HG02642 (cell line): ENCODE measurements around the gene ALDH1B1.
A peak's percentile ranks its signal among the peaks of the same experiment; 100 is the strongest.
"Not testable (repeated sequence)": the region's sequence is repeated elsewhere in the genome, so short reads cannot be mapped to it uniquely, and the experiment has no call there.

ENCODE experiments used
- ATAC-seq: cut with Tn5 transposase; IDR thresholded peaks from one replicate; pipeline ENCODE4 v1.9.1; 2021; ENCODE audit warnings: mild to moderate bottlenecking; ENCODE audit not compliant: unreplicated experiment, poor library complexity

The ALDH1B1 gene

DNA sequence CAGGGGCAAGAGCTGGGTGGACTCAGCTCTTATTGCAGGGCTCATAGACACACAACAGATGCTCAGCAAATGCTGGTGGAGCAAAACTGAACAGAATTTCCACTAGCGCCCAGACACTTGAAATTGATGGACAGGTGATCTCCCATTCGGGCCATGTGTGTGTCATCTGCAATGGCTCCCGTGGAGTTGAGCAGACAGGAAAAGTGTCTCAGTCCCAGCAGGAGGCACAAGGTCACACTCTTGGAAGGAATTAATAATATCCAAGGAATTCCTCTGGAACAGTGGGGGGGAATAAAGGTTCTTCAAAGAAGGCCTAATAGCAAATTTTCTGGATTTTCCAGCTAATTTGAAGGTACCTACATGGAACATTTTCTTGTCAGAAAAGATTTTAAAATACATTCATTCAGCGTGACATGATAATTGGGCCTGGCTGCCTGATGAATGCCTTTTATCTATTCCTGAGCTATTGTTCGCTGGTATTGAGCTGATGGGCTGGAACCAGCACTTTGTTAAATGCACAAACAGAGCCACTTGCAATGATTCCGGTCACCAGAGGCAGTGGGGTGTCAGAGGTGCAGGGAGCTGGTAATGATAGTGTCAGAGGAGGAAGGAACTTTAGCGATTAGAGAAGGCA lies 31.5 kb upstream of the ALDH1B1 start:
- no peak for ATAC-seq

DNA sequence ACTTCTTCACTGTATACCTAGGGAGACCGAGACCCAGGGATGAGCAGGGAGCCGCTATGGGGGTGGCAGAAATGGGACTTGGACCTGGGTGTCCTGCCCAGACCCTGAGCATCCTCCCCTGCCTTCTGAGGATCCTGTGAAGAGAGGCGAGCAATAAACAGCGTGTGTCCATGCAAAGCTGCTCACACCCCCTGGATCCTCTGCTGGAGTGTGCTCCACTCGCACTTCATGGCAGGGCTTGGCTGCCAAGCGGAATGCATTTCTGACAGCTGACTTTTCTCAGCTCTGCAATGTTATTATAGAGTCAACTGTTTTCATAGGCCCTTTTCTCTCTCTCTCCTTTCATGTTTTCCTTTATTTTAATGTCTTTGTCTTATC lies 31.0 kb upstream of the ALDH1B1 start:
- no peak for ATAC-seq

- peak; percentile 65 for ATAC-seq
These were observed 29.5 kb upstream of the ALDH1B1 start for GRCh38 chr9:38362852-38363588.

DNA sequence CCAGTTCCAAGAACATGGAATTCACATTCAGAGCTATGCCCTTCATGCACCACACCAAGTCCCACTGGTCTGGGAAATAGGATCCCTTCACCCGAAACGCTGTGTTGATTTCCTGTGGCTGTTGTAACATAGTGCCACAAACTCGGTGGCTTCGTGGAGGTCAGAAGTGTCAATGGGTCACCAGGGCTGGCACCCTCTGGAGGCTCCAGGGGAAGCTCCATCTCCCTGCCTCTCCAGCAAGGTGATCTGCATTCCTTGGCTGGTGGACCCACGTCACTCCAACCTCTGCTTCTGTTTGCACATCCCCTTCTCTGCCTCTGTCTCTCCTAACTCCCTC lies 28.9 kb upstream of the ALDH1B1 start:
- ATAC-seq: no peak

DNA sequence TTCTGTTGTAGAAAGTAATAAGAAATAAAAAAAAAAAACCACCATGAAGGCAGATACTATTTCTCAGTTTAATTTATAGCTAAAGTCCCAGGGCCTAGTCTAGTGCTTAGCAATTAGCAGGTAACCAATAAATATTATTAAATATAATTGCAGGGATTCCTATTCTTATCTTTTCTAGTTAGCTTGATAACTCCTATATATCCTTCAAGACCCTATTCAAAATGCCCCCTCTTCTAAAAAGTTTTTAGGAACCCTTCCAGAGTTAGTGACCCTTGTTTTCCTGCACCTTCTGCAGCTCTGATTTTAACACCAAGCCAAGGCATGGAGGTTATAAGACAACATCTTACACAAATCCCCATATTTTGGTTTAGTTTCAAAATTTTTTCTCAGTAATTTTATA lies 24.6 kb upstream of the ALDH1B1 start:
- ATAC-seq: no peak

DNA sequence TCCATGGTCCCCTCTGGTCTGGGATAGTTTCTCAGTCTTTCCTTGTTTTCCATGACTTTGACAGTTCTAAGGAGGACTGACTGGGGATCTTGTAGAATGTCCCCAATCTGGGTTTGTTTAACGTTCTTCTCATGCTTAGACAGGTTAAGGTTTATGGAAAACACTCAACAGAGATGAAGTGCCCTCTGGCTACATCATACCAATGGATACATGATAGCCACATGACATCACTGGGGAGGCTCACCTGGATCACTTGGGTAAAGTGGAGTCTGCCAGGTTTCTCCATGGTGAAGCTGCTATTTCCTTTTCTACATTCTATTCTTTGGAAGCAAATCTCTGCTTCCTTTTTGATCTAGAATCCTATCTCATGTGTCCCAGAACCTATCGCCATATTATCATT lies 23.8 kb upstream of the ALDH1B1 start:
- ATAC-seq: no peak

- ATAC-seq: no peak
These were observed 22.3 kb upstream of the ALDH1B1 start for GRCh38 chr9:38370176-38370575.

- peak; percentile 50 for ATAC-seq
These were observed 21.0 kb upstream of the ALDH1B1 start for GRCh38 chr9:38371495-38371894.

DNA sequence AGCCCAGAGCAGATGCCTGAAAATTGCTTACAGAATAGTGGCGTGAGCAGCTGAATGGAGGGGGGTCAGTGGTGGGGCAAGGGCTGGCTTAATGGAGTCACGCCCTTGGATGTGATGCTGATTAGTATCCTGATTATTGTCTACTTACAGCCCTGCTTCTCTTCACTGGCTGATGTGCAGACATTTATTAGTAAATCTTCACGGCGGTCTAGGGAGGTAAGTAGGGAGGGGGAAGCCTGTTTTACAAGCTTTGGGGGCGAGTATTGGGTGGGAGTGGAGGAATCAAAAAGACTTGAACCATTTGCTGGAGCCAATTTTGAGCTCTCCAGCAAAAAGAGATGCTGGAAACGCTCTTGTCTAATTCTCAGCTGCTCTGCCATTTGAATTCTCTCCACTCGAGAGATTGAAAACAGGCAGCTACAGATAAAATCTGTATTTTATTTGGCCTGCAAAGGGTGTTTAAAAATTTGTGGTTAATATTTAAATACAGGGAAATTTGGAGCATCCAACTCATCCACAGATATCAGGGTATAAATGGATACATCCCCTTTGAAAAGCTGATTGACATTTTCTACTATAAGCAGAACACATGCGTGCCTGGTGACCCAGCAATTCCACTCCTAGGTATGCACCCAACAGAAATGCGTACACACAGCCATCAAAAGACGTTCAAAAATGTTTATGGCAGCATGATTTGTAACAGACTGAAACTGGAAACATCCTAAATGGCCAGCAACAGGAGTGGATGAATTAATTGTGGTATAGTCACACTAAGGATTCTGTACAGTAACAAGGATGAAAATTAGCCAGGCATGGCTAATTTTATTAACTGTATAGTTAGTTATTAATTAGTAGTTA lies 19.5 kb upstream of the ALDH1B1 start:
- ATAC-seq: no peak

DNA sequence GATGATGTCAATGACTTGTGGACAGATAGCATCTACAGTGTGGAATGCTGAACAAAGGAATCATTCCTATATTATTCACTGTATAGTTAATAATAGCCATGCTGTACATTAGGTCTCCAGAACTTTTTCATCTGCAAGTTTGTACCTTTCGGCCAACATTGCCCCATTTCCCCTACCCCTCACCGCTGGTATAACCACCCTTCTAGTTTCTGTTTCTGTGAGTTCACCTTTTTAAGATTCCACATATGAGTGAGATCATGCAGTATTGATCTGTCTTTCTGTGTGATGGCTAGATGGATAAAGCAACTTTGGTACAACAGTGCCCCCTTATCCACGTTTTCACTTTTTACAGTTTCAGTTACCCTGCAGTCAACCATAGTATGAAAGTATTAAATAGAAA lies 18.8 kb upstream of the ALDH1B1 start:
- no peak for ATAC-seq

DNA sequence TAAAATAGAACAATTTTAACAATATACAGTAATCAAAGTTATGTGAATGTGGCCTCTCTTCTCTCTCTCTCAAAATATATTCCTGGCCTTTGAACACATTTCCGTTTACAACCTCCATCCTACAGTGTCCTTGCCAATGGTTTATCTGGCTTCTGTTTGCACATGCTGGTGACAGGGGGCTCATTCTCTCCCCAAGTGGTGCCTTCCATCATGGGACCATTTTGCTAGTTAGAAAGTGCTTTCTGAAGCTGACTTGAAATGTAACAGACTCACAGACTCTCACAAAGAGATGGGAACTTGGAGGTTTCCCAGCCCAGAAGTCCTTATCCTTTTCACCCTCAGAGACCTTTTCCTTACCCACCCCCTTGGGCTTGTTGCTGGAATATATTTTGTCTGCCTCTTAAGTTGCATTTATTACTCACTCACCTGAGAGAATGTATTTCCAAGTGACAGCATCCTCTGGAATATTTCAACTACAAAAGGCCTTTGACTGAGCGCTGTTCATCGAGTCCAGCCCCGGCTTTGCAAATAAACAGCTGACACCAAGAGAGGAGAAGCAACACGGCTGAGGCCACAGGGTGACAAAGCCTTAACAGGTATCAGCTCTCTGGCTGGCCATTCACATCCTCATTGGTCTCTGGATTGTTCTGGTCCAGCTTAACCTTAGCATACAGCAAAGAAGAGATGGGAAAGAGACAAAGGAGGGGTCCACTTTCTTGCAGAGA lies 17.5 kb upstream of the ALDH1B1 start:
- no peak for ATAC-seq

DNA sequence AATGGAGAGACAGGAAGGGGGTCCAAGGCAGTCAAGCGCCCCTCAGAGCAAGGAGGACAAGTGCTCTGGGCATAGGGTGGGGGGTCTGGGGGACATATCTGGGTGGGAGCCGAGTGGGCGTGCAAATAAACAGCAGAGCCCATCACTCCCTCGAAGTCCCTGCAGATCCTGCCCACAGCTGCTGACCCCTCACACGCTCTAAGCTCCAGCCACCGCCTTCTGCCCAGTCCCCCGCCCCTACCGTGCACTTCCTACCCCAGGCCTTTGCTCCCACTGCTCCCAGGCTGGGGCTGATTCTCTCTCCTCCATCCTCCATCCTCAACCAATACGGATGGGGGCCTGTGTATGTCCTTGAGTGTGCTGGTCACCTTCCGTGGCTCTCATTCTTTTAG lies 16.9 kb upstream of the ALDH1B1 start:
- no peak for ATAC-seq

- ATAC-seq: no peak
These were observed 16.4 kb upstream of the ALDH1B1 start for GRCh38 chr9:38376021-38376670.

DNA sequence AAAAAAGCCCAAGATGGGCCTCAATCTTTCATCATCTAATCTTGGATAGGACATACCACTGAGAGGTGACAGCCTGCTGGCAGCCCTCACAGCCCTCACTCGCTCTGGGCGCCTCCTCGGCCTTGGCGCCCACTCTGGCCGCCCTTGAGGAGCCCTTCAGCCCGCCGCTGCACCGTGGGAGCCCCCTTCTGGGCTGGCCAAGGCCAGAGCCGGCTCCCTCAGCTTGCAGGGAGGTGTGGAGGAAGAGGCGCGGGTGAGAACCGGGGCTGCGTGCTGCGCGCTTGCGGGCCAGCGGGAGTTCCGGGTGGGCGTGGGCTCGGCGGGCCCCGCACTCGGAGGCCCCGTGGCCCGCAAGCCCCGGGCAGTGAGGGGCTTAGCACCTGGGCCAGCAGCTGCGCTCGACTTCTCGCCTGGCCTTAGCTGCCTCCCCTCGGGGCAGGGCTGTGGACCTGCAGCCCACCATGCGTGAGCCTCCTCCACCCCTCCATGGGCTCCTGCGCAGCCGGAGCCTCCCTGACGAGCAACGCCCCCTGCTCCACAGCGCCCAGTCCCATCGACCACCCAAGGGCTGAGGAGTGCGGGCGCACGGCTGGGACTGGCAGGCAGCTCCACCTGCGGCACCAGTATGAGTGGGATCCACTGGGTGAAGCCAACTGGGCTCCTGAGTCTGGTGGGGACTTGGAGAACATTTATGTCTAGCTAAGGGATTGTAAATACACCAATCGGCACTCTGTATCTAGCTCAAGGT lies 15.0 kb upstream of the ALDH1B1 start:
- not testable (repeated sequence) for ATAC-seq

DNA sequence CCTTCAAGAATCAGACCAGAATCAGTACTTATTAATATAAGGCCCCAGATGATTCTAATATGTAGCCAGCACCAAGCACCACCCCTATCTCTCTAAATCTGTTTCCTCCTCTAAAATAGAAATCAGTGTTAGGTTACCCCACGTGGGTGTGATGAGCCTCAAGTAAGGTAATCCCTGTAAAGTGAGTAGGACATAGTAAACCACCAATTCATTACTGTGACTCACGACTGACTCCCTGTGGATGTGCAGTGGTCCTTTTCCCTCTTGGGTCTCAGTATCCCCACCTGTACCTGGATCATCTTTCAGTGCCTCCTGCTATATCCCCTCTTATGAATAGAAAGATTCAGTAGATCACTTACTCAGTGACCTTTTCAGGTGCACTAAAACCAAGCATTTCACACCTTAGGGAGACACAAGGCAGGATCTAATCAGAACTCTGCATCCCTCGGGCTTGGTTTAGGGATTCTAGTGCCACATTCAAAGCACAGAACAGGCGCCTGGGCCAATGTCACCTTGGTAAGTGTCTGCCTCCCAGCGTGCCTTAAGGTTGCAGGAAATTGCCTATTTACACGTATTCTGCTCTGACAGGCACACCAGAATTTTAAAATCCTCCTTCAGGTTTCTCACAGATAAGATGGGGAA lies 12.2 kb upstream of the ALDH1B1 start:
- no peak for ATAC-seq

DNA sequence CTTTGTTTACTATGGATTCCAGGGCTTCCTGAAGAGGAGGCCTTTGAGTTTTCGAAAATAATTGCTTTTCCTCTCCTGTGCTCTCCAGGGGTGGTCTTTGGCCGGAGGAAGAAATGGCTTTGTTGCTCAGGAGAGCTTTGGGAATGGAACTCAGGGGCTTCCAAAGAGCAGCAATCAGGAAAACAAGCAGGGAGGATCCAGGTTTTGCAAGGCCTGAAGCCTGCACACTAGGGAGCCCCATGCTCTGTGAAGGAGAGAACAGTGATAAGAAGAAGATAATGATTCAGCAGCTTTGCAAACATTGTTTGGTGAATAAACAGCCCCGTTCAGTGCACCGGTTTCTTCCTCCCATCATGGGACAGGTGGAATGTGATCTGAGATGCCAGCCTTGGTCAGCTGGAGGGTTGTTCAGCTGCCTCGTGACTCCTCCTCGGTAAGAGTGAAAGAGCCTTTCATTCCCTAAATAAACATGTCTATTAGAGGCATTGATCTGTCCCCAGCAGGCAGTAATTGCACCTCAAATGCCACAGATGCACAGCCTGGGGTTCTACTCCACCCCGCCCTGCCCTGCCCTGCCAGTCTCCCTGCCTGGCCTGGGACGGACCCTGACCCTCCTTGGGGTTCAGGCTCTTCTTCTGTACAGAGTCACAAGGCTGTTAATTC lies 11.5 kb upstream of the ALDH1B1 start:
- ATAC-seq: no peak

DNA sequence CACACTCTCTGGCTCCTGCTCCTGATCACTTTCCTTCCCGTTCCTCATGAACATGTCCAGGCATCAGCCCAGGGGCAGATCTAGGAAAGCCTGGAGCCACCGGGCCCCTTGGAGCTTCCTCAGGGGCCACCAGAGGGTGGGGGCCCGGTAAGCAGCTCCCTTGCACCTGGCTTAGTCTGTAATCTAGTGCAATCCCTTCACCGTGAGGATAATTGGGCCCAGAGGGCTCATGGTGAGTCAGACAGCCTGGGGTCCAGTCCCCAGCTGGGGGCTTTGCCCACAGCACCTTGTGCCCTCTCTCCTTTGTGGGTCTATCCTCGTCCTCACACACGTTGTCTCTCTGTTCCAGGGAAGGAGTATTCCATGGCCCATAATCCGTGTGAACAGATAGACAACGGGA lies 10.4 kb upstream of the ALDH1B1 start:
- ATAC-seq: no peak

DNA sequence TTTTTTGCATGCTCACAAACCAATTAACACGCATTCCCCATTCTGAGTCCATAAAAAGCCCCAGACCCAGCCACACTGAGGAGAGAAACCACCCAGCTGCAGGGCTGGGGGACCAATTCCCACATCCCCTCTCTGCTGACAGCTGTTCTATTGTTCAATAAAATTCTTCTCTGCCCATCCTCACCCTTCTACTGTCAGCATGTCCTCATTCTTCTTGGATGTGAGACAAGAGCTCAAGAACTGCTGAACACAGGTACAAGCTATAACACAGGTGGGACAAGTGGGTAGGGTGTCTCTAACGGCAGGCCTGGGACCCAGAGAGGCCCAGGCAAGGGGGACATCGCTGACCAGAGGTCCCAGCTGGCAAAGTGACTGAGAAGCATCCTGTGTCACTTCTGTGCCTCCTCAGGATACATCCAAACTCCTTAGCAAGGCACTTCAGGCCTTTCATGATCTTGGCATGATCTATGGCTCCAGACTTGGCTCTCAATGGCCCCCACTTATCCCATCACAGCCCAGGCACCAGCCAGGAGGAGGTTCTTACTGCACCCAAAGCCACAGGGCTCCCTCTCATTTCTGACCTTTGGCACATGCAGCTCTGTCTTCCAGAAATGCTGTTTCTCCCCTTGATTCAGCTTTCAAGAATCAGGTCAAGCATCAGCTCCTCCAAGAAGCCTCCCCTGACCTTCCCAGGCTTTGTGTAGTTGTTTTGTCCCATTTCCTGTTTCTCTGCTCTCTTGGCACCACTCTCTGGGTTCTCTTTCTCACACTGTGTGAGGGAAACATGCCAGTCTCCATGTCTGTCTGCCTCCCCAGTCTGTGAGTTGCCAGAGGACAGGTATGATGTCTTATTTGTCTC lies 7.3 kb upstream of the ALDH1B1 start:
- ATAC-seq: no peak
